ENCODE results near the gene IFNL1.
"Not testable (repeated sequence)": the region's sequence is repeated elsewhere in the genome, so short reads cannot be mapped to it uniquely, and the experiment has no call there.

IFNL1 gene

DNA sequence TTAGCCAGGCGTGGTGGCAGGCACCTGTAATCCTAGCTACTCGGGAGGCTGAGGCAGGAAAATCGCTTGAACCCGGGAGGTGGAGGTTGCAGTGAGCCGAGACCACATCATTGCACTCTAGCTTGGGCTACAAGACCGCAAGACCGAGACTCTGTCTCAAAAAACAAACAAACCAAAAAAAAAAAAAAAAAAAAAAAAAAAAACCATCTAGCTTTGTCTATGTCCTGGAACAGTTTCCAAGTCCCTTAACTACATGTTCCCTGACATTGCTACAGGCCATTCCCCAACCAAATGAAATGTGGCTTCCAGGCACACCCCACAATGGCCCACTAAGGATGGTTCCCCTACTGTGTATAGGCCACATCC is 13.1 kb downstream of the IFNL1 start:
- not testable (repeated sequence) for DNase-seq

DNA sequence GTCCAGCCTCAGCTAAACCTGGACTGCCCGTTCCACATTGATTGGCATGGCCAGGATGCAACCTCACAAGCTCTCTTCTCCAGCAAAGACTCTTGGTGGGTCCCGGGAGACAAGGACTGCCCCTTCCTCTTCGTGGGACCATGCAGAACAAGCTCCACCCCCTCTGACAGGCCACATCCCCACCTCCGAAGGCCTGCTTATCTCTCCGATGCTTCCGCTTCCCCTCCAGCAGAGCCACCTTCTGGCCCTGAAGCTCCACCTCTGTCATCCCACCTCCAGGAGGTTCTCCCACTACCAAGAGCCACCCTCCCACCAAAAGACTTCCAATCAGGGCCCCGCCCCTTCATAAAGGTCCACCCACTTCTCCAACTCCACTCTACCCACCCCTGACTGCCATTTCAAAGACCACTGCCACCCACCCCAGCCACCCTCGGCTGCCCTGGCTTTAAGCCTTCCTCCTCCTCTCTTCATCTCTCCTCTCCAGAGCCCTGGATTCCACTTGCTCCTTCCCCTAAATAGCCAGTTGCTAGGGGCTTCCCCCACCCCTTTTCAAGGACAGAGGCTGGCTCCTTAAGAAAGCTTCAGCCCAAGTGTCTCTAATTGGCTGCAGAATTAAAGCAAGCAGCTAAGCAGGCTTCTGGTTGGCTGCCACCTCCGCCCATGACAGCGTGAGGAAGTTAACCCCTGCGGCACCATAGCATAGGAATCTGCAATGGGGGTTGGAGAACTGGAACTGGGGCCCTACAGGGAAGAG is 14.5 kb downstream of the IFNL1 start:
- no peak for DNase-seq

DNA sequence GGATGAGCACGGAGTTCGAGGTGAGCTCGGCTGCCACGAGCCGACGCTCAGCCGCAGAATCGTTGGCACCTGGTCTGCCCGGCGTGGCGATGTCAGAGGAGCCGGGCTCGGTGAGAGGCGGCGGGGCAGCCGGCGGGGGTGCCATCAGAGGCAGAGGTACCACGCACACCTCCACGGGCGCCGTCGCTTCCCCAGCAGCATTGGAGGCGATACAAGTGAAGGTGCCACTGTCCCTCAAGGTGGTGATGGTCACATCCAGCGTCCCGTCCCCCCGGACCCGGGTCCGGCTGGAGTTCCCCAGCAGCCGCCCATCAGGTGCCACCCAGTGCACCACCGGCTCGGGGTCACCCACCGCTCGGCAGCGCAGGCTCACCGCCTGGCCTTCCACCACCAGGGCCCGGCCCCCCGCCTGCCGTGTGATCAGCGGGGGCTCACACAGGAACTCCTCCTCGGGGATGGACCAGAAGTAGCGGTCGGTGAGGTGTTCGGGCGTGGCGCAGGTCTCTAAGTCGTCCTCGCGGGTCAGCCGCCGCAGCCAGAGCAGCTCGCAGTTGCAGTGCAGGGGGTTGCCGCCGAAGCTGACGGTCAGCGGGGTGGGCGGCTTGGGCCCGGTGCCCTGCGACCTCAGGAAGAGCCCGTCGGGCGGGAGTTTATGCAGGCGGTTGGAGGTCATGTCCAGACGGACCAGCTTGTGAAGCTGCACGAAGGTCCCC is 18.0 kb downstream of the IFNL1 start:
- DNase-seq: no peak

DNA sequence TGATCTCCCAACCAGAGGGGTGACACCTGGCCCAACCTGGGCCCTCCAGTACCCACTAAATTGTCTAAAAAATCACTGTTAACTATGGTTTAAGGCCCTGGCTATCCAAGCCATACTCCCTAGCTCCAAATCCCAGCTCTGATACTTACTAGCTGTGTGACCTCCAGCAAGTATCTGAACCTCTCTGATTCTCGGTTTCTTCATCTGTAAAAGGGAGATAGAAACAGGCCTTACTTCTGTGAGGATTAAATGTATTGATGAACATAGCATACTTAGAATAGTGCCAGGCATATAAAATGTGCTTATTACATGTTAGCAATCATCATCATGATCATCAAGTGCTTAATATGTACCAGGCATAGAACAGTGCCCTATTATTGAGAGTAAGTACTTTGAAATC is 19.7 kb downstream of the IFNL1 start:
- no peak for DNase-seq

DNA sequence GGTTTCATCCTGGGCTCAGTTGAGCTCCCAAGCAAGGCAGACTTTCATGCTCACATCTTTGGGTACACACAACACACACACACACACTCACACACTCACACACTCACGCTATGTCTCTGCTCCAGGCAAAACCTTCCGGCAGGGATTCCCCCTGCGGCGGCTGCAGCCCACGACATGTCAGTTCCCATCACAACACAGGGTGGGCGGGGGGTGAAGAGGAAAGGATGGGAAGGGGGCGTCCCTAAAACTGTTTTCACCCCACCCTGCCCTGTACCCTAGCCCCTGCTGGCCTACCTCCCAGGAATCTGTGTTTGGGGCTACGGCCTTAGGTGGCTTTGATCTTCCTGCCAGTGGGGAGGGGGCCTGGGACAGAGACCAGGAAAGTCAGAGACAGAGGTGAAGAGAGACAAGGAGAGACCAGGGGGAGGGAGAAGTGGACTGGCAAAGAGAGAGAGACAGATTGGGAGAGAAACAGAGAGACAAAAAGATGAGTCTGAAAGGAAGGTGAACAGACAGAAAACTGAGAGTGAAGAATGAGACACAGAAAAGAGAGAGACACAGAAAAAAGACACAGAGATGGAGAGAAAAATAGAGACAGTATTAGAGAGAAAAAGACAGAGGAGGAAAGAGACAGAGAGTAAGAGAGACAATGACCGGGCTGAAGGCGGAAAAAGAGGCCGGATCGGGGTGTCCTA is 20.6 kb downstream of the IFNL1 start:
- no peak for DNase-seq

DNA sequence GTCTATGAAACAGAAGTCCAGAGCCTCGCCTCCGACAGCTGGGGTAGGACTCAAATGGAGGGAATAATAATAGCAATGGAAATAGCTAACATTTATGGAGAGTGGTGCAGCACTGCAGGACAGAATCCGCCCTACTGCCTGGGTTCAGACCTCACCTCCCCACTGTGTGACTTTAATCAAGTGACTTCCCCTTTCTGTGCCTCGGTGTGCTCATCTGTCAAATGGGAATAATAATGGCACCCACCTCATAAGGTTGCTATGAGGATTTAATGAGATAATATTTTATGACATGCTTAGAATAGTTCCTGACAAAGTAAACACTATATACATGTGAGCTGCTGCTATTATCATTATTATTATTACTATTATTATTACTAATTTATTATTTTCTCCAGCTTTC is 21.3 kb downstream of the IFNL1 start:
- no peak for DNase-seq

DNA sequence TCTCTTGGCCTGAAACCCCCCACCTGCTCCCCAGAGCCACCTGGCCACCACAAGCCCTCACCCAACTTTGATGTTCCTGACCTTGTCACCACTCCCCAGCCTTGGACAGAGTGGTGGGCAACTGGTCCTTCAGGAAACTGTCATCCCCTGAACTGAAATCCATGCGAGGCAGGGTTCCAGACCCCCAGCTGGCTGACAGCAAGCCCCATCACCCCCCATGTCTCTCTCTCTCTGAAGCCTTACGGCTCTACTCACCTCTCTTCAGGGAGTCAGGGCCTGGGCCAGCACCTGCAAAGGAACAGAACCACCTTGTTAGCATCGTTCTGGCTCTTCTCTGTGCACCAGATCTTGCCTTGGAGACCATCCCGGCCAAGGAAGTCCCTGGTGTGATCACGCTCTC is 21.9 kb downstream of the IFNL1 start:
- no peak for DNase-seq

DNA sequence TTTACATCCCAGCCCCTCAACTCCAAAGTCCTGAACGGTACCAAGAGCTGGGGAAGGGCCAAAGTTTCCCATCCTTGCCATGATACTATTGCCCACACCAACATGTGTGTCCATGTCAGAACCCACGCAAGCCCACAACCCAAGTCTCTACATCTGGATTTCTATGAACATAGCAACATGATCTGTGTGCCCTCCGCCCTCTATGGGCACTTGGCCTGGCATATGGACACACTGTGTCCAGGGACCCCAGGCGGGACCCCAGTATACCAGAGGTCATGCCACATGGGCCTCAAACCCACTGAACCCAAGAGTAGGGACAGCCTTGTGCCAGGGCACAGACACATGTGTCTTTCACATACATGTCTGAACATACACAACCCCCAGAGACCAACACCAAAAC is 22.5 kb downstream of the IFNL1 start:
- no peak for DNase-seq

DNA sequence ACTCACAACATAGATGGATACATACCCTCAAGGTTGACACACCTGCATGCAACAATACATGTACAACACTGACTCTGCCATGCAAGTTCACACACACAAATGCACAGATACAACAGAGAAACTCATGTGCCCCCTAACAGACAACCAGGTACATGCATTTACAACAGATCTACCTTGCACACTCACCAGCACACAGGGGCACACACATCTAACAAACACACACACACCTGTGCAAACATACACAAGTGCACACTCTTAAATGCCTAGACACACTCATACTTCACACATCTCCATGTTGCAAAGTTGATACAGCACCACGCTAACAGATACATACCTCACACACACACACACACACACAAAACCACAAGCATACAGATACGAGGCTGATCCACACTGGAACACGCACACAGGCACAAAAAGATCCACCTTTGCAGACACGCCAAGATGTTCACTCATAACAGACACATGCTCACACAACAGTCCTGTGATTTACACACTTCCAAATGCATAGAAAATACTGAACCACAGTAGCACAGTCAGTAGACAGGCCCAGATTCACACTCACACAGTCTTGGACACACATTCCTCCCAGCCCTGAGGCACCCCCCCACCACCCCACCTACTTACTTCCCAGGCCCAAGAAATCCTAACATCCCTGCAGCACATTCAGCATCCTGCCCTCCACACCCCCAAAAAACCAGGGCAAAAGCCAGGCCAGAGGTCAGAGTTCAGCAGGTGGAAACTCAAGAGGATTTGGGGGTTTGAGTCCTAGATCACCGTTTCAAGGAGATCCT is 23.1 kb downstream of the IFNL1 start:
- DNase-seq: no peak

DNA sequence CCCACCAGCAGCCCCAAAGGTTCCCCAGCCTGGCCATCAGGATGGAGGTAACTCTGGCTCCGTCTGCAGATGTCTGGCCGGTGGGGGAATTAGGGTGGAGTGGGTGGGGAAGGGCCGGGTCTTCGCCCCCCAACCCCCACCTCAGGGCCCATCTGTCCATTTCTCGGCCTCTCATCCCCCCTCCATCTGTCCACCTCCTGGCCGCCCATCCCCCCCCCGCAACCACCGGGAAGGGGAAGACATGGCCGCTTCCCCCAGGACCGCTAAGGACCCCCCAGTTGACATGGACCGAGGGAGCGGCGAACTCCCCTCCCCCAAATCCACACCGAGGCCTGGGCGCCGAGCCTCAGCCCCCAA is 23.7 kb downstream of the IFNL1 start:
- DNase-seq: no peak

DNA sequence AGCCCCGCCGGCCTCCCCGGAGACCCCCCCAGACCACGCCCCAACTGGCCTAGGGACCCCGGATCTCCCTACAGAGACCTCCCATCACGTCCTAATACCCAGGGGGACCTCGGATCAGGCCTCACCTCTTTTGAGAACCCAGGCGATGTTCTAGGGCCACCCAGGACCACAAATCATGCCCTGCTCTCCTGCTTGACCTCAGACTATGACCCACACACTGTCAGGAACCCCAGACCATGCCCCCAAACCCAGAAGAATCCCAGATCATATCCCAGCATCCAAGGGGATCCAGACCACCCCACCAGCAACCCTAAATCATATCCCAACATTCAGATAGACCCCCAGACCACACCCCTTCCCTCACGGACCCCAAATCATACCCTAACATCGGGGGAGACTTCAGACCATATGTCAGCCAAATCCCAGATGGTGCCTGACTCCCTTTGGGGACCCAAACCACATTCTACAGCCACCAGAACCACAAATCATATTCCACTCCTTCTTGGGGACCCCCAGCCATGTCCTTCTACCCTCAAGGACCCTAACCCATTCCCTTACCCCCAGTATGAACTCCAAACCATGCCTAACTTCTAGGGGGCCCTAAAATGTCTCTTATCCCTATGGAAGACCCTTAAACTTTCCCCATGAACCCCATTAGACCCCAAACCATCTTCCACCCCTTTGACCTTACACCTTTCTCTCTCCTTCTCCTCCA is 25.1 kb downstream of the IFNL1 start:
- DNase-seq: no peak

DNA sequence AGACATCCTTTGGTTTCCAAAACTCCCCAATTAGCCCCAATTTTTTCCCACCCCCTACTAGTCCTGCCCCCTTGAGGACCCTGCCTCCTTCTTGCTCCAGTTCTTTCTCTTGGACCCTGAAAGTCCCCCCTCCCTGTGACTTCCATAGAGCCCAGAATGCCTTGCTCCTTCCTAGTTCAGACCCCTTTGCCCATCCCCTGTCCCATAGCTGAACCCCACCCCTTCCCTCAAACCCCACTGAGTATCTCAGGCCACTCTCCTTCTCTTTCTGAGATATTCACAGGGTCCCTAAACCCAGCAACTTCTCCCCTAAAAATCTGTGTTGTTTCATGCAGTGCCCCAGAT is 25.6 kb downstream of the IFNL1 start:
- DNase-seq: no peak

DNA sequence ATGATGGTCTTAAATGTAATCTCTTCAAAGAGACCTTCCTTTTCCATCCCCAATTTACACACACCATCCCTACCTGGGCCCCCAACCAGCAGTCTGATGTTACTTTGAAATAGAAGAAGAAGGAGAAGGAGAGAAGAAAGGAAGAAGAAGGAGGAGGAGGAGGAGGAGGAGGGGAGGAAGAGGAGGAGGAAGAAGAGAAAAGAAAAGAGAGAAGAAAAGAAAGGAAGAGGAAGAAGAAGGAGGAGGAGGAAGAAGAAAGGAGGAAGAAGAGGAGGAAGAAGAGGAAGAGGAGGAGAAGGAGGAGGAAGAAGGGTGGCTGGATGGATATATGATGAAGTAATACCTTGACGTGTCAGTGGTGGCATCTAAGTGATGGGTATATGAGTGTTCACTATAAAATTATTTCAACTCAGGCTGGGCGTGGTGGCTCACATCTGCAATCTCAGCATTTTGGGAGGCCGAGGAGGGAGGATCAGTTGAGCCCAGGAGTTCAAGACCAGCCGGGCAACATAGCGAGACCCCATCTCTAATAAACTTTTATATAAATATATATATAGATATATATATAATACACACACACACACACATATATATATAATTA is 28.1 kb downstream of the IFNL1 start:
- DNase-seq: no peak

DNA sequence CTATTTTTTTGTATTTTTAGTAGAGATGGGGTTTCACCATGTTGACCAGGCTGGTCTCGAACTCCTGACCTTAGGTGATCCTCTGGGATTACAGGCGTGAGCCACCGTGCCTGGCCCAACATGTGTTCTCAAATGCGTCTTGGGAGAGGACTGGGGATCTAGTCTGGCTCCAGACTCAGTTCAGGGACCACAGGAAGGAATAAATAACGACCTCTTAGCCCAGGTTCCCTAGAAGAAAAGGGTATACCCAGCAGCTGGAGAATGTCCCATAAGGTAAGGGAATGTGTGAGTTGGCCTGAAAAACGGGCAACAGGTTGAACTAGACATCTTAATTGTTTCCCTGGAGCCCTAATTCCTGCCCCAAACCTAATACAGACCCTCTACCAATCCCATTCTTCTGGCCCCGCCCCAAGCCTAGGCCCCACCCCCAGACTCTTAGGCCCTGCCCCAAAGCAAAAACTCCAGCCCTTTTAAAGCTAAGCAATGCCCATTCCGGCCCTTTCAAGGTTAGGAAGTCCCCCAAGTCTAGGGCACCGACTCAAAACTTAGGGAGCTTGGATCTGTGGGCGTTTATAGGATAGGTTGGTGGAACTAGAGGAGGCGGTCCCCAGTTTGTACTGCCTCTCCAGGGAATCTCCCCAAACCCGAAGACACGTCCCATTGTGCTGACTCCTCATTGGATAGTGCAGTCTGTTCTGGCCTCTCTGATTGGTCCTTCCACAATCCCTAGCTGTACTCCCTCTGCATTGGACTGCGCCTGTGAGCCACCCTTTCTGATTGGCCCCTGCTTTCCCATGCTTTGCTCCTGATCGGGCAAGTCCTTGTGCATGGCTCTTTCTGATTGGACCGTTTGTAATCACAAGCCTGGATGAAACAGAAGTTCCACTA is 29.8 kb downstream of the IFNL1 start:
- DNase-seq: no peak

DNA sequence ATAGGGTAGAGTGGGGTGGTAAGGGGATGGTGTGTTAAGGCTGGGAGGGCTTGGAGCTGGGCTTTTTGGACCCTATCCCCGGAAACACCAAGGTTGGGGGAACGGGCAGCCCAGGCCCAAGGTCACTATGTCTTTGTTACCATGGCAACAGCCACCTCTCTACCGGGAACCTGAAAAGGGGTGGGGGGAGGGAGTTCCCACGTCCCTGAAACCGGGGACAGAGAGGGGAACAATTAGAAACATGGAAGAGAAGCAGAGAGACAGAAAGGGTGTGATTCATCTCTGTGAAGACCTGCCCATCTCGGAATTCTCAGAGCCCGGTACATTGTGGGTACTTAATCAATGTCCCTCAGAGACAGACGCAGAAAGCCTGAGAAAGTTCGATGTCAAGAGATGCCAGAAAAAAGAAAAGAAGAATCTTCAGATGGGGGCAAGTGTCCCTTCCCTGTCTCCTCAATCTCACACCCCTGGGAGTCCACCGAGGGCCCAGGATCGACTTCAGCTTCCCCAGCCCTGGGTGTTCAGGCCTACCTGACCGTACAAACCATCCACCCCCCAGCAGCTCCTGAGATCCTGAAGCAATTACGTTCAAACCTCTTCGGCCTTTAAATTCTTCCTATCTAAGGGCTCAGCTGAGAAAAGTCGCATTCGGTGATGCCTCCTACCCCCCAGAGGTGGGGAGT is 31.3 kb downstream of the IFNL1 start:
- DNase-seq: no peak

DNA sequence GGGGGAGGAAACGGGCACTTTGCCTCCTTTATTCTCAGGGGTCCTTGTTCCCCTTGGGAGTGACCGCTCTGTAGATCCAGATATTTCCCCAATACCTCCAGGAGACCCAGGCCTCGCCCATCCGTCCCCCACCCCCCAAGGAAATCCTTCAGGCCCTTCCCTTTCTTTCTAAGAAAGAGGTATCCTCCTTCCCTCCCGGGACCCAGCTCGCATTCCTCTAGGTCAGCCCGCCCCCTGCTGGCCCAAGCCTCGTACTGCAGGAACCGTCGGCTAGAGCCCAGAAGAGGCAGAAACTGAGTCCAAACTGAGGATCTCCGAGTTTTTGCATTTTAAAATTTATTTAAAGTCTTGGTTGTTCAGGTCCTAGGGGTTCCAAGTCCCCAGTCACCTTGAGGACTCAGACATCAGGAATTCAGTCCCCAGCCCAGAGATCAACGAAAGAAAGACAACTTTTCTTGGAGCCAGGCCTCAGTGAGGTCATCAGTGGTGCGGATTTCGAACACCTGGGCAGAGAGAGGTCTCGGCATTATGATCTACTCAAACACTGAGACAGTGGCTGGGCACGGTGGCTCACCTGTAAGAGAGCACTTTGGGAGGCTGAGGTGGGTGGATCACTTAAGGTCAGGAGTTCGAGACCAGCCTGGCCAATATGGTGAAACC is 32.0 kb downstream of the IFNL1 start:
- DNase-seq: peak; percentile 68

DNA sequence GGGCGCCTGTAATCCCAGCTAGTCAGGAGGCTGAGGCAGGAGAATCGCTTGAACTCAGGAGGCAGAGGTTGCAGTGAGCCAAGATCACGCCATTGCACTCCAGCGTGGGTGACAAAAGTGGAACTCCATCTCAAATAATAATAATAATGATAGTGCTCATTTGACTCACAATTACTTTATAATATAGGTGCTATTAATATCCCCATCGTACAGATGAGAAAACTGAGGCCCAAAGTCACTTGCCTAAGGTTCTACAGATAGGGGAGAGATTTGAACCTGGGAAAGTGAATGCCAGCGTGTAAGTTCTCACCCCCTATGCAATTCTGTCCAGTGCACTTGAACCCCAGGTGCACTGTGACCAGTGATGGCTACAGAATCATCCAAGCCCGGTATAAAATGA is 33.7 kb downstream of the IFNL1 start:
- no peak for DNase-seq

DNA sequence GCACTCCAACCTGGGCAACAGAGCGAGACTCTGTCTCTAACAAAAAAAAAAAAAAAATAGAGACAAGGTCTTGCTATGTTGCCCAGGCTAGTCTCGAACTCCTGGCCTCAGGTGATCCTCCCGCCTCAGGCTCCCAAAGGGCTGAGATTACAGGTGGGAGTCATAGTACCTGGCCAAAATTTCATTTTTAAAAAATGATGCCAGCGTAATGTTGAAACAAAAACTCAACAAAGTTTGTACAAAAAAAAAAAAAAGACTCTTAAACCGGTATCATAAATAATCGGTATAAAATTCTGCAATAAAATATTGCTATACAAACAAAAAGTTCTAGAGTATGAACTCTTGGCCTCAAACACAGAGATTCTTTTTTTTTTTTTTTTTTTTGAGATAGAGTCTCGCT is 36.1 kb downstream of the IFNL1 start:
- no peak for DNase-seq

DNA sequence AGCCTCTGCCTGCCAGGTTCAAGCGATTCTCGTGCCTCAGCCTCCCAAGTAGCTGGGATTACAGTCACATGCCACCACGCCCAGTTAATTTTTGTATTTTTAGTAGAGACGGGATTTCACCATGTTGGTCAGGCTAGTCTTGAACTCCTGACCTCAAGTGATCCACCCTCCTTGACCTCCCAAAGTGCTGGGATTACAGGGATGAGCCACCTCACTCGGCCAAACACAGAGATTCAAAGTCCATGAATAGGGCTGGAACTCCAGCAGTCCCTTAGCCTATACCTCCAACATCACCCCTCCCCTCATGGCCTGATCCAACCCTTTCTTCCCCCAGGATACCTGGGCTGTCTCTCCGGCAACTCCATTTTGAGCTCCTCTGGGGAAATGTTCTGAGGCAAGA is 36.5 kb downstream of the IFNL1 start:
- DNase-seq: not testable (repeated sequence)

DNA sequence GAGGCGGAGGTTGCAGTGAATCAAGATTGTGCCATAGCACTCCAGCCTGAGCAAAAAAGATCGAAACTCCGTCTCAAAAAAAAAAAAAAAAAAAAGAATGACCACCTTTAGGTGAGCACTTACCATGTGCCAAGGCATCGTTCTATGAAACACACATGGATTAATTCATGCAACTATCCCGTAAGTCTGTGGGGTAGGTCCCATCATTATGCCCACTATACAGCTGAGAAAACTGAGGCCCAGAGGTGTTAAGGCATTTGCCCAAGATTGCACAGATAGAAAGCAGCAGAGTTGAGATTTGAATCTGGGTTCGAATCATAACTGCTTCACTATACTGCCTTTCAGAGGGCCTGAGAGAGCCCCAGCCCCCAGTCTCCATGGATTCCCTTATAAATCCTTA is 37.3 kb downstream of the IFNL1 start:
- DNase-seq: no peak
